ENCODE measurements around the gene SASH1.

Gene SASH1

GRCh38 chr6:148452876-148453275 is 110.2 kb downstream of the SASH1 start:
- ChIA-PET CTCF (interaction anchor here (0.9 to 1.7 kb wide), 3 partner anchors 10 to 276 kb away, joined by 3 to 13 read pairs (median 5); no protein-coding TSS in a partner anchor), POLR2A (no interaction called here)
- no peak for DNase-seq (ENCODE audit: extremely low spot score)
- TF ChIP-seq CTCF (IDR thresholded peaks at IDR 0.05; ENCODE audit: control extremely low read depth, extremely low read depth, low read depth, missing control alignments): no peak

- POLR2A ChIA-PET: no interaction called here
- CTCF ChIA-PET: interaction anchor here (0.9 to 2.5 kb wide), 2 partner anchors 10 to 277 kb away, joined by 4 to 10 read pairs; no protein-coding TSS in a partner anchor
- no peak for DNase-seq (ENCODE audit: extremely low spot score)
- no peak for TF ChIP-seq CTCF (IDR thresholded peaks at IDR 0.05; ENCODE audit: control extremely low read depth, extremely low read depth, low read depth, missing control alignments)
These were observed 111.3 kb downstream of the SASH1 start for GRCh38 chr6:148453906-148454305.

GRCh38 chr6:148455225-148455624 is 112.6 kb downstream of the SASH1 start:
- ChIA-PET POLR2A (no interaction called here), CTCF (interaction anchor here (1.5 to 2.7 kb wide), 3 partner anchors 9 to 278 kb away, joined by 5 to 10 read pairs (median 8); no protein-coding TSS in a partner anchor)
- TF ChIP-seq CTCF (IDR thresholded peaks at IDR 0.05; ENCODE audit: control extremely low read depth, extremely low read depth, low read depth, missing control alignments): no peak
- no peak for DNase-seq (ENCODE audit: extremely low spot score)

- TF ChIP-seq CTCF (IDR thresholded peaks at IDR 0.05; ENCODE audit: control extremely low read depth, extremely low read depth, low read depth, missing control alignments): no peak
- POLR2A ChIA-PET: no interaction called here
- DNase-seq (ENCODE audit: extremely low spot score): no peak
- CTCF ChIA-PET: interaction anchor here (1.5 to 2.7 kb wide), 3 partner anchors 8 to 279 kb away, joined by 5 to 10 read pairs (median 8); no protein-coding TSS in a partner anchor
These were observed 113.3 kb downstream of the SASH1 start for GRCh38 chr6:148455674-148456558.

GRCh38 chr6:148457137-148457842 is 114.7 kb downstream of the SASH1 start:
- no peak for DNase-seq (ENCODE audit: extremely low spot score)
- ChIA-PET CTCF (interaction anchor here (1.3 to 2.7 kb wide), 3 partner anchors 10 to 280 kb away, joined by 3 to 8 read pairs (median 3); no protein-coding TSS in a partner anchor), POLR2A (no interaction called here)
- TF ChIP-seq CTCF (IDR thresholded peaks at IDR 0.05; ENCODE audit: control extremely low read depth, extremely low read depth, low read depth, missing control alignments): no peak

GRCh38 chr6:148457843-148458159 is 115.2 kb downstream of the SASH1 start:
- TF ChIP-seq CTCF (IDR thresholded peaks at IDR 0.05; ENCODE audit: control extremely low read depth, extremely low read depth, low read depth, missing control alignments): no peak
- CTCF ChIA-PET: interaction anchor here (1.0 to 1.4 kb wide), 3 partner anchors 11 to 280 kb away, joined by 3 to 5 read pairs (median 3); no protein-coding TSS in a partner anchor
- DNase-seq (ENCODE audit: extremely low spot score): no peak
- POLR2A ChIA-PET: no interaction called here

All from GM10248 (cell line).